GF-D8 (cell line): ENCODE results near the gene SLC6A3.

ENCODE experiments used
- DNase-seq: peaks from one replicate; lab custom pipeline; 2025; lab: John Stamatoyannopoulos, UW

SLC6A3 gene

GRCh38 chr5:1345876-1346626 lies 99.2 kb downstream of the SLC6A3 start:
- no peak for DNase-seq

GRCh38 chr5:1344975-1345838 lies 100.0 kb downstream of the SLC6A3 start, which contains the start of gene CLPTM1L:
CLPTM1L (minus strand) TSS chr5:1345099; CDS start chr5:1344841, 258 bp downstream.
- DNase-seq = peak; percentile 29

GRCh38 chr5:1343931-1344901 lies 101.0 kb downstream of the SLC6A3 start:
- no peak for DNase-seq

GRCh38 chr5:1343315-1343751 lies 101.9 kb downstream of the SLC6A3 start:
- no peak for DNase-seq
